ENCODE data around the gene SRRM4.

SRRM4 gene

DNA sequence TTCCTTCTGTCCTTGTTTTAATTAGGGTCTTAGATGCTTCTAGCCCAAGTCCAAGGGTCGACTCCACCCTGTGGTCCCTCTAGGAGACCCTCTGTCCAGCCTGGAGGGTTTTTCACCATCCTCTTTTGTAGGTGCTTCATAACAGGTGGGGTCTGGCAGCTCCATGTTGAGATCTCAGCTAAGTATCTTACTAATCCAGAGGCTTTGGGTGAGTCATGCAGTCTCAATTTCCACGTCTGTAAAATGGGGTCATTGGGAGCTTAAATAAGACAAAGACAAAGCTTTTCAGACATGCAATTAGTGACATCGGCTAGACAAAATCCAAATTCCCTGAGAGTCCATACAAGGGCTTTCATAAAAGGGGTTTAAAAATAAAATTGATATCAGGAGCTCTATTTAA, 200.6 kb downstream of the SRRM4 start:
- H3K27ac ChIP-seq (ENCODE audit: low read depth, low read length) = peak overlapping the region; percentile 99
- H3K4me1 ChIP-seq (ENCODE audit: control insufficient read depth, insufficient read depth, low read length) = peaks cover 15% of the 10 kb centered on the region
- H3K36me3 ChIP-seq (ENCODE audit: control insufficient read depth, insufficient read depth, low read length) = peaks cover 4% of the 10 kb centered on the region
- H3K4me3 ChIP-seq (ENCODE audit: low read length) = peak overlapping the region; percentile 83
- no peak overlapping the region for H3K9ac ChIP-seq (ENCODE audit: low read length)
- no peaks in the 10 kb centered on the region for H3K27me3 ChIP-seq (ENCODE audit: control insufficient read depth, insufficient read depth, low read length)

DNA sequence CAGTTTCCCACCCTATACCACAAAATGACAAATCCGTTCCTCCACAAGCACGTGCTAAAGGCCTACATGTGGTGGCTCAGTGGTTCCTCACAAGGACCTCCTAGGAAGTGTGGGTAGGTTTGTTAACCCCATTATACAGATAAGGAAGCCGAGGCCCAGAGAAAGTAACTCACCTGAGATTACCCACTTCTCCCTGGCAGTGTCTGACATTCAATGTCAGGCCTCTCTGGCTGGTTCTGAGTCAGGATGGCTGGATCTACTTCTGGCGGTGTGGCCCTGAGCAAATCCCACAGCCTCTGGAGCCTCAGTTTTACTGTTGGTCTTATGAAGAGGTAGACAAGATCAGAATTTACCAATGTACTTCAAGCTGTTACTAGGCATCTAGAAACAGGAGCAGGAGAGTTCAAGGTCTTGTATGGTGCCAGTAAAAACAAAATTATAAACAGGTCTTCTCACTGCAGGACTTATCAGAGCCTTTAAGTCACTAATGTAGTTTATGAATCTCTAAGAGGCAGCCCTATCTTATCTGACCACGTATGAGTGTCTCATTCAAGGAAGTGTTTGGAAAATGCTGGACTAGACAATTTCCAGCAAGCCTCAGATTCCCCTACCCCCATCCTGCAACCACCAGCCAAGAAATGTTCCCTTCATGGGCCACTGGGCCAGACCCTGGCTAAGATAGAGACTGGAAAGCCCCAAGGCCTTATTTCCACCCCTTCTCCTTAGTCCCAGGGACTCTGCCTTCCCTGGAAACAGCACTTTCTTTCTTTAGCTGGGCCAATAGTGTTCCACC, 201.6 kb downstream of the SRRM4 start:
- Histone ChIP-seq H3K36me3 (ENCODE audit: control insufficient read depth, insufficient read depth, low read length) (peaks cover 9% of the 10 kb centered on the region), H3K9ac (ENCODE audit: low read length) (no peak overlapping the region), H3K4me1 (ENCODE audit: control insufficient read depth, insufficient read depth, low read length) (peaks cover 20% of the 10 kb centered on the region), H3K27ac (ENCODE audit: low read depth, low read length) (peak overlapping the region; percentile 90), H3K27me3 (ENCODE audit: control insufficient read depth, insufficient read depth, low read length) (no peaks in the 10 kb centered on the region), H3K4me3 (ENCODE audit: low read length) (peak overlapping the region; percentile 55)

DNA sequence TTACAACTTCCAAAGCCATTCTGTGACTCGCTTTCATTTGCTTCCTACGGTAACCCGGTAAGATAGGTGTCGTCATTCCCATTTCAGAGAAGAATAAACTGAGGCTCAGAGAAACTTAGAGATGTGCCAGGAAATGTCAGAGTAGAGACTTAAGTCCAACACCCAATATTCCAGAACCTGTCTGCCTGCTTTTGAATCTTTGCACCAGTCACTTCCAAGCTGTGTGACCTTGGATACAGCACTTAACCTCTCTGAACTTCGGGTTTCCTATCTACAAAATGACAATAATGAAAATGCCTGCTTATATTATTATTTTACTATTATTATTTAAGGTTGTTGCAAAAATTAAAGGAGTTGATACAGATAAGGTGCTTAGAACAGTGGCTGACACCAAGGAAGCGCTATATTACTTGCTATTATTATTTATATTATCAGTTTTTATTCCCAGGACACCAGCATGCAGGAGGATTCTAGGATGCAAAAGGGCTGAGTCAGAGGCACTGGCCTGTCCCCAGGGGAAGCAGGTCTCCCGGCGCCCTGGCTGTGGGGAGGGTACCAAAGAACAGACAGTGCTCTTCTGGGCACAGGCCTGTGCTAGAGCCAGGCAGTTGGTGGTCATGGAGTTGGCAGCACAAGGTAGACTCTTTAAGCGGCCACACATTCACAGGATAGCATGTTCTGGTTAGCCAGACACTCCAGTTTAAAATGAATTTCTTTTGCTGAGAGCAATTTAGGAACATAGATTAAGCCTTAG, 202.8 kb downstream of the SRRM4 start:
- H3K9ac ChIP-seq (ENCODE audit: low read length) = peak overlapping the region; percentile 33
- H3K4me1 ChIP-seq (ENCODE audit: control insufficient read depth, insufficient read depth, low read length) = peaks cover 29% of the 10 kb centered on the region
- H3K27ac ChIP-seq (ENCODE audit: low read depth, low read length) = peak overlapping the region; percentile 90
- peaks cover 12% of the 10 kb centered on the region for H3K36me3 ChIP-seq (ENCODE audit: control insufficient read depth, insufficient read depth, low read length)
- H3K27me3 ChIP-seq (ENCODE audit: control insufficient read depth, insufficient read depth, low read length) = no peaks in the 10 kb centered on the region
- peak overlapping the region; percentile 55 for H3K4me3 ChIP-seq (ENCODE audit: low read length)

DNA sequence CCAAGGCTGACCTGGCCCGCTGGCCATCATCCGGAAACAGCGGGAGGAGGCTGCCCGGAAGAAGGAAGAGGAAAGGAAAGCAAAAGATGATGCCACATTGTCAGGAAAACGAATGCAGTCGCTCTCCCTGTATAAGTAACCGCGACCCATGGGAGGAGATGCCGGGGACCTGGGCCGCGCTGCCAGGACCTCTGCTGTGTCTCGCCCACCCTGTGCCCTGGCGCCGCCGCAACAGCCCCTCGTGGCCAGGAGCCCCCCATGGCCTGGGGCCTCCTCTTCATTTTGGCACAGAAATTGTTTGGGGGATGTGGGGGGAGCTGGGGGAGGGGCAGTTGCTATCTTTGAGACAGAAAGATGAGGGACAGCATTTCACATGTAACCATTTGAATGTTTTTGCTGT, 213.9 kb downstream of the SRRM4 start:
- Histone ChIP-seq H3K27ac (ENCODE audit: low read depth, low read length) (no peak overlapping the region), H3K36me3 (ENCODE audit: control insufficient read depth, insufficient read depth, low read length) (peaks cover 6% of the 10 kb centered on the region), H3K4me1 (ENCODE audit: control insufficient read depth, insufficient read depth, low read length) (peaks cover 19% of the 10 kb centered on the region), H3K4me3 (ENCODE audit: low read length) (no peak overlapping the region), H3K27me3 (ENCODE audit: control insufficient read depth, insufficient read depth, low read length) (no peaks in the 10 kb centered on the region), H3K9ac (ENCODE audit: low read length) (no peak overlapping the region)

DNA sequence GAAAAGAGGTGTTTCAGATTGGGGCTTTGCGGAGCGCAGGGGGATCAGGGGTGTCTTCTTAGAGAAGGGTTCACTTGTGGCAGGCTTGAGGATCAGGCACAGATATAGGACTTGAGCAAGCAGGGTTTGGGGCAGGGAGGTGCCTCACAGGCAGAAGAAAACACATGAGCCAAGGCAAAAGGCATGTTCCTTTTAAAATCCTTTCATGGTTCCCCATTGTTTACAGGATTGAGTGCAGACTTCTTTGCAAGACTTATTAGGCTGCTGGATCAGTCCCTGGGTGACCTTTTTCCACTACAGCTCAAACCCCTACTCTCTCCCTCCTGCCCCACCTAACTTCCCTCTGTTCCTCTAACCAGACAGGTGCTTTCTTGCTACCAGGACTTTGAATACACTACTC, 217.1 kb downstream of the SRRM4 start:
- peak overlapping the region; percentile 83 for H3K27ac ChIP-seq (ENCODE audit: low read depth, low read length)
- H3K36me3 ChIP-seq (ENCODE audit: control insufficient read depth, insufficient read depth, low read length) = peaks cover 3% of the 10 kb centered on the region
- peaks cover 23% of the 10 kb centered on the region for H3K4me1 ChIP-seq (ENCODE audit: control insufficient read depth, insufficient read depth, low read length)
- H3K9ac ChIP-seq (ENCODE audit: low read length) = no peak overlapping the region
- no peak overlapping the region for H3K4me3 ChIP-seq (ENCODE audit: low read length)
- no peaks in the 10 kb centered on the region for H3K27me3 ChIP-seq (ENCODE audit: control insufficient read depth, insufficient read depth, low read length)

DNA sequence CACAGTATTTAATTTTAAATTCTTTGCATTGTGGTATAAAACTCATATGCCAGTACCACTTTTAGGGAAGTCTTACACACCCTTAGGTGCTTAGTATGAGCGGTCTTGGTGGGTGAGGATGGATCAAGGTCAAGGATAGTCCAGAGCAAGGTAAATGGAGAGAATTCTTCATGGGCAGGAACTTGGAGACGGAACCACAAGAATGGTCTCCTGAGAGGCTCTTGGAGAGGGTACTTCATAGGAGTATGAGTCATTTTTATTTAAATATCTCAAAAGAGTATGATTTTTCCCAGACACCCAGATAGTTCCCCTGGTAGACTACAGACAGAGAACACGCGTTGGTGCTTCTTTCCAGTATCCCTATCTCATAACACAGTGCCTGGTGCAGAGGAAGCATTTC, 219.3 kb downstream of the SRRM4 start:
- Histone ChIP-seq H3K4me1 (ENCODE audit: control insufficient read depth, insufficient read depth, low read length) (peaks cover 38% of the 10 kb centered on the region), H3K27ac (ENCODE audit: low read depth, low read length) (peak overlapping the region; percentile 27), H3K27me3 (ENCODE audit: control insufficient read depth, insufficient read depth, low read length) (no peaks in the 10 kb centered on the region), H3K4me3 (ENCODE audit: low read length) (no peak overlapping the region), H3K36me3 (ENCODE audit: control insufficient read depth, insufficient read depth, low read length) (no peaks in the 10 kb centered on the region), H3K9ac (ENCODE audit: low read length) (no peak overlapping the region)

DNA sequence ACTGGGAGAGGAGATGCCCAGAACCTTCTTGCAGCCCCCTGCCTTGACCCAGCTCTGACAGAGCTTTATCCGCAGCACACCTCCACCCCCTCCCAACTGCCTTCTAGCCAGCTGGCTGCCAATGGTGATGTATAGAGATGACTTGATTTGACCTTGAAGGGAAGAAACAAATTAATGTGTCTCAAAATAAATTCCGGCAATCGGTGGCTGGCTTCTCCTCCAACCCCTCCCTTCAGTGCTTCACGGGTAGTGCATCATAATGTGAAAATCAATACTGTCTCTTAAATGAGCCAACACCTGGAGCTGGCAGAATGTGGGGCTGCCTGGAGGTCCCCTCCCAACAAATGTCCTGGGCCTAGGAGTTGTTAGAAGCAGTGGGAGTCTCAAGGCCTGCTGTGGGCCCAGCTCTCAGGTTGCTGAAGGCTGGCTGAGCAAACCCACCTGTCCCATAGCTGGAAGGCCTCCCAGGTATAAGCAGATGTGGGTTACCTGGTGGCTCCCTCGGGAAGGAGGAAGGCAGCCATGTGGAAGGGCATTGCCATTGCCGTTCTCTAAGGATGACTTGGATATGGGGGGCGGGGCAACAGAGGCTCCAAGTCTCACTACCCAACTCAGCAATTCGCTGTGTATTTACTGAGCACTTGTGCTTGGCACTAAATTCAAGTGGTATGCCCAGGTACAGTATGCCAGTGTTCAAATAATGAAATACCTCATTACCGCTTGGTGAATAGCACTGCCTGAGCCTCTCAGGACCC, 220.6 kb downstream of the SRRM4 start:
- no peak overlapping the region for H3K9ac ChIP-seq (ENCODE audit: low read length)
- no peaks in the 10 kb centered on the region for H3K36me3 ChIP-seq (ENCODE audit: control insufficient read depth, insufficient read depth, low read length)
- no peak overlapping the region for H3K4me3 ChIP-seq (ENCODE audit: low read length)
- H3K4me1 ChIP-seq (ENCODE audit: control insufficient read depth, insufficient read depth, low read length) = peaks cover 43% of the 10 kb centered on the region
- H3K27ac ChIP-seq (ENCODE audit: low read depth, low read length) = peak overlapping the region; percentile 17
- H3K27me3 ChIP-seq (ENCODE audit: control insufficient read depth, insufficient read depth, low read length) = no peaks in the 10 kb centered on the region

DNA sequence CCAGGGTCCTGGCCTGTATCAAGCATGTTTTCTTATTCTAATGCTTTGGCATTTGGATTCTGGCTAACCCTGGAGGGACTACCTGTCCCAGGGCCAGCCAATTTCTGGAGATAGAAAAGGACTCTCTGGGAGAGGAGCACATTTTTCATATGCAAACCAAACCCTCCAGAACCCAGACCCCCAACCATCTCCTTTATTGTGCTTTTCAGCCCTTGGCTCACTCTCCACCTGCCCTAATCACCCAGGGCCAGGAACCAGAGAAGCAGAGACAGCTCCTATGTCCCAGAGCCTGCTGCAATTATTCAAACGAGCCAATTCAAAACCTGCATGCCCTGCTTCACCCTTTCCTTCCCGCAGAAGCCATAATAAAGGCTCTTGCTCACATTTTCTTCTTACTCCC, 221.2 kb downstream of the SRRM4 start:
- Histone ChIP-seq H3K4me3 (ENCODE audit: low read length) (no peak overlapping the region), H3K36me3 (ENCODE audit: control insufficient read depth, insufficient read depth, low read length) (no peaks in the 10 kb centered on the region), H3K9ac (ENCODE audit: low read length) (no peak overlapping the region), H3K4me1 (ENCODE audit: control insufficient read depth, insufficient read depth, low read length) (peaks cover 46% of the 10 kb centered on the region), H3K27me3 (ENCODE audit: control insufficient read depth, insufficient read depth, low read length) (no peaks in the 10 kb centered on the region), H3K27ac (ENCODE audit: low read depth, low read length) (peak overlapping the region; percentile 17)

DNA sequence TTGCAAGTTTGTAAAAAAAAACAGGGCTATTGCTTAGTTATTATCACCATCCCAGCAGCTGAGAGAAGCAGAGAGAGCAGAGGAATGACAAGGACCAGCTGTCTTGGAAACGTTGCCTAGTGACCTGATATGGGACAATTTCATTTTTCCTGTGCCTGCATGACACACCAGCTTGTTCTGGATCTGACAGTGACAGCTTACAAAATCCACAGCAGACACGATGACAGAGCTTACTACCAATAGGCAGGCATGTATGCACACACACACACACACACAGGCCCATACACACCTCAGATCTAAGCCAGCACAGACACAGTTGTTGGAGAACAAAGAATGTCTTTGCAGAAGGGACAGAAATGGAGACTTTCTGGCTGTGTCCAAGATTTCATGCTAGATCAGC, 222.8 kb downstream of the SRRM4 start:
- Histone ChIP-seq H3K27me3 (ENCODE audit: control insufficient read depth, insufficient read depth, low read length) (no peaks in the 10 kb centered on the region), H3K9ac (ENCODE audit: low read length) (no peak overlapping the region), H3K4me1 (ENCODE audit: control insufficient read depth, insufficient read depth, low read length) (peaks cover 48% of the 10 kb centered on the region), H3K36me3 (ENCODE audit: control insufficient read depth, insufficient read depth, low read length) (no peaks in the 10 kb centered on the region), H3K4me3 (ENCODE audit: low read length) (no peak overlapping the region), H3K27ac (ENCODE audit: low read depth, low read length) (peak overlapping the region; percentile 57)

DNA sequence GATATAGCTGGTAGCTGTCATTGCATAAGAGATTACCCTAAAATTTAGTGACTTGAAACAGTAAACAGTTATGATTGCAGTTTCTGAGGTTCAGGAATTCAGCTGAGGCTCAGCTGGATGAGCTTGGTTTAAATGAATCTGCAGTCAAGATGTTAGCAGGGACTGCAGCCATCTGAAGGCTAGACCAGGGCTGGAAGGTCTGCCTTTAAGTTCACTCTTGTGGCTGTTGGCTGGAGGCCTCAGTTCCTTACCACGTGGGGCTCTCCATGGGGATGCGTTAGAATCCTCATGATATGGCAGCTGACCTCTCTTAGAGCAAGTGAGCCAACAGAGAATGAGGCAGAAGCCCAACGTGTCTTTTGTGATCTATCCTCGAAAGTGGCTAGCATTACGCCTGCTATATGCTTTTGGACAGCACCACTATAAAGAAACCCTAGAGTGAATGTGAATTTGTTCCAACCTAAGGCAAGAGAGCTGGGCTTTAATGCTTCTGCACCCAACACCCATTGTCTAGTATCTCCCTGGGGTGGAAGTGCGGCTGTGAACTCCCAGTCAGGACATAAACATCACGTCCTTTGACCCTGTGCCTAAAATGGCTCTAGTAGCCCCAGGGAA, 223.4 kb downstream of the SRRM4 start:
- H3K4me1 ChIP-seq (ENCODE audit: control insufficient read depth, insufficient read depth, low read length) = peaks cover 50% of the 10 kb centered on the region
- H3K27me3 ChIP-seq (ENCODE audit: control insufficient read depth, insufficient read depth, low read length) = no peaks in the 10 kb centered on the region
- H3K27ac ChIP-seq (ENCODE audit: low read depth, low read length) = peak overlapping the region; percentile 50

DNA sequence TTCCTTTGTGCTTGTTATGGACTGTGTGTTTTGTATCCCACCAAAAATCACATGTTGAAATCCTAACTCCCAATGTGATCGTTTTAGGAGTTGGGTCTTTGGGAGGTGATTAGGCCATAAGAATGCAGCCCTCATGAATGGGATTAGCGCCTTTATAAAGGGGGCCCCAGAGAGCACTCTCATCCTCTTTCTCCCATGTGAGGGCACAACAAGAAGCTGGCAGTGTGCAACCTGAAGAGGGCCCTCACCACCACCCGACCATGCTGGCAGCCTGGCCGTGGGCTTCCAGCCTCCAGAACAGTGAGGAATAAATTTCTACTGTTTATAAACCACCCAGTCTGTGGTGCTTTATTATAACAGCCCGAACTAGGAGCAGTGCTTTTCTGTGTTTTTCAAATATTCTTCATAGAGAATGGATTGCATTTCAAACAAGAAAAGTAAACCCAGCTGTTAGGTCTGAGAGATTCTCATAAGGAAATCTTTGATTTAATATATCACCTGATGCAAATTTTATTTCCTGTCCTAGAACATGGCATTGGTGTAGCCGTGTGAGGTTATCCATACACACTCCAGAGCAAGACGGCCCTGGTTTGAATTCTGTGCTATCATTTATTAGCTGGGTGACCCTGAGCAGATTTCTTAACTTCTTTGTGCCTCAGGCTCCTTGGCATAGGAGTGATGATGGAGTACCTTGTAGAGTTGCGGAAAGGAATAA, 225.2 kb downstream of the SRRM4 start:
- no peaks in the 10 kb centered on the region for H3K36me3 ChIP-seq (ENCODE audit: control insufficient read depth, insufficient read depth, low read length)
- H3K4me1 ChIP-seq (ENCODE audit: control insufficient read depth, insufficient read depth, low read length) = peaks cover 50% of the 10 kb centered on the region
- H3K27me3 ChIP-seq (ENCODE audit: control insufficient read depth, insufficient read depth, low read length) = no peaks in the 10 kb centered on the region
- H3K27ac ChIP-seq (ENCODE audit: low read depth, low read length) = peak overlapping the region; percentile 82
- no peak overlapping the region for H3K4me3 ChIP-seq (ENCODE audit: low read length)
- H3K9ac ChIP-seq (ENCODE audit: low read length) = no peak overlapping the region

More for the DNA sequence above, 223.4 kb downstream of the SRRM4 start:
- Histone ChIP-seq H3K9ac (ENCODE audit: low read length) (no peak overlapping the region), H3K4me3 (ENCODE audit: low read length) (no peak overlapping the region), H3K36me3 (ENCODE audit: control insufficient read depth, insufficient read depth, low read length) (no peaks in the 10 kb centered on the region)

Measured in rectal smooth muscle tissue (tissue), 1 donor.